Measurements from ENCODE around the gene WNT11.

- TF ChIP-seq ZNF274 (IDR thresholded peaks at IDR 0.05; ENCODE audit: low read depth, low read length) (no peak), SUZ12 (IDR thresholded peaks at IDR 0.05; ENCODE audit: extremely low read depth, insufficient read depth, insufficient read length) (no peak), YY1 (IDR thresholded peaks at IDR 0.05; ENCODE audit: insufficient read depth, insufficient read length) (no peak)
These were observed 31.6 kb upstream of the WNT11 start for GRCh38 chr11:76237914-76238313.
